Activated B cell treated with CpG ODN at 0.5 μM for 24 hours (primary cell): ENCODE measurements around the gene ZNF425. TPM values are rescaled to one million over a fixed set of nuclear protein-coding genes. Genes with fewer than 3 reads are reported as not detected.

Source experiments
- ATAC-seq: fragments of 200-7000 bp; cut with Tn5 transposase; one replicate; pipeline ENCODE4 v1.10.0; 2021; ENCODE audit warnings: low read depth, mild to moderate bottlenecking, moderate library complexity
- CTCF ChIA-PET: fragments of 350-600 bp; sonication (Branson Sonifier 250); formaldehyde crosslinking; loops from one replicate; lab custom pipeline; 2021; ENCODE audit warnings: antibody characterized with exemption; lab: Charles Lee
- POLR2A ChIA-PET: fragments of 350-600 bp; sonication (Branson Sonifier 250); formaldehyde crosslinking; loops from one replicate; lab custom pipeline; 2021; ENCODE audit warnings: antibody characterized with exemption; lab: Charles Lee
- DNase-seq: peaks from one replicate; pipeline ENCODE4 v3.0.0; 2022
- H3K27ac Mint-ChIP-seq: one replicate; pipeline ENCODE4 v1.8.0; 2020; ENCODE audit warnings: mixed read lengths
- H3K27me3 Mint-ChIP-seq: one replicate; pipeline ENCODE4 v1.8.0; 2021; ENCODE audit warnings: mixed read lengths
- H3K36me3 Mint-ChIP-seq: one replicate; pipeline ENCODE4 v1.8.0; 2021; ENCODE audit warnings: low read depth, mixed read lengths
- H3K4me1 Mint-ChIP-seq: one replicate; pipeline ENCODE4 v1.8.0; 2021; ENCODE audit warnings: mixed read lengths
- H3K4me3 Mint-ChIP-seq: one replicate; pipeline ENCODE4 v1.8.0; 2020; ENCODE audit warnings: mild to moderate bottlenecking, mixed read lengths
- H3K9me3 Mint-ChIP-seq: one replicate; pipeline ENCODE4 v1.8.0; 2020; ENCODE audit warnings: mixed read lengths
- CTCF ChIP-seq: fragments of 200-600 bp; IDR thresholded peaks from one replicate; pipeline ENCODE4 v1.8.0; 2022; ENCODE audit warnings: antibody characterized with exemption, mild to moderate bottlenecking
- intact Hi-C: fragments of 100-400 bp; cut with micrococcal nuclease; formaldehyde crosslinking; loops from one replicate; pipeline ENCODE4 v1.15.1; 2024
- total RNA-seq: library from RNA; stranded (reverse); gene quantifications from 2 replicates; pipeline ENCODE4 v1.2.3, GENCODE V29; 2022

Gene ZNF425
- total RNA-seq, 1 donor from 2014 or later = 1.4 TPM

GRCh38 chr7:149077594-149077993 lies 48.5 kb downstream of the ZNF425 start:
- intact Hi-C loops = no loop called here
- Mint-ChIP-seq H3K27ac (no peak overlapping the region), H3K4me1 (peaks cover 5% of the 10 kb centered on the region), H3K4me3 (no peak overlapping the region), H3K9me3 (no peaks in the 10 kb centered on the region), H3K36me3 (peaks cover 30% of the 10 kb centered on the region), H3K27me3 (no peaks in the 10 kb centered on the region)
- ChIA-PET CTCF (interaction anchor here (1.0 kb wide), 1 partner anchor 12 kb away, joined by 4 read pairs; no protein-coding TSS in a partner anchor), POLR2A (no interaction called here)
- no peak for TF ChIP-seq CTCF
- ATAC-seq (no peak), DNase-seq (no peak)

- Mint-ChIP-seq H3K27me3 (no peaks in the 10 kb centered on the region), H3K4me3 (no peak overlapping the region), H3K4me1 (no peaks in the 10 kb centered on the region), H3K27ac (no peak overlapping the region), H3K36me3 (peaks cover 45% of the 10 kb centered on the region), H3K9me3 (no peaks in the 10 kb centered on the region)
- ChIA-PET CTCF (no interaction called here), POLR2A (no interaction called here)
- ATAC-seq (no peak), DNase-seq (no peak)
- no peak for TF ChIP-seq CTCF
- intact Hi-C loops = no loop called here
Measured at GRCh38 chr7:149075286-149075685, 50.8 kb downstream of the ZNF425 start.

DNA sequence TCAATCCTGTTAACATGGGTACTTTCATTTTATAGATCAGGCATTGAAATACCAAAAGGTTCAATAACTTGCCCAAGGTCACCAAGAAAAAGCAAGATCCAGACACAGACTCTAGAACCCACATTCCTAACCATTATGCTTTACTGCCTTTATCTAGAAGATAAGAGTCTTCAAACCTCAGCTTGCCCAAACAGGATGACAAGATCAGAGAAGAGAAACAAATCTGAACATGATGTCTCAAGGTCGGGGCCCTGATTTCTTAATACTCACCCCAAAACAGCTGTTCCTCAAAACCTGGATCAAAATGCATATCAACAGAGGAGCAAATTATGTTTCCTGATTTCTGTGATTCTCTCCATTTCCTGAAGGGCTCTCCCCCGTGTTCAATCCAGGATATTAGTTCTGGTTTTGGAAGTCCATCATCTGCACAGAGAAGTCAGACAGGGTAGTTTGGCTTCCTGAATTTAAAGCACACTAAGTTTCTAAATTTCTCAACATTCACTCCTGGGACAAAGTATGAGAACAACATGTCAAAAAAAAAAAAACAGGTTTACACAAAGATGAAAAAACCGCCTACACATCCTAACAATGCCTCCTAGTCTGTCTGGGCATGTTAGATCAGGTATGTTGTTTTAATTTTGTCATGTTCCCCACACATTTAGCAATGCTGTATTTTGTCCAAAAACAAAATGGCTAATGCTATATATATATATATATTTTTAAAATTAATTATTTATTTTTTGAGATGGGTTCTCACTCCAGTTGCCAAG lies 51.8 kb downstream of the ZNF425 start:
- ATAC-seq (no peak), DNase-seq (no peak)
- Mint-ChIP-seq H3K36me3 (peaks cover 44% of the 10 kb centered on the region), H3K9me3 (no peaks in the 10 kb centered on the region), H3K4me3 (no peak overlapping the region), H3K27me3 (no peaks in the 10 kb centered on the region), H3K27ac (no peak overlapping the region), H3K4me1 (no peaks in the 10 kb centered on the region)
- POLR2A ChIA-PET = interaction anchor here (0.6 kb wide), 1 partner anchor 1823 kb away, joined by 3 read pairs; no protein-coding TSS in a partner anchor
- no peak for TF ChIP-seq CTCF
- intact Hi-C loops = no loop called here
- CTCF ChIA-PET = interaction anchor here (1.2 kb wide), 1 partner anchor 8 kb away, joined by 4 read pairs; no protein-coding TSS in a partner anchor

- CTCF ChIA-PET = interaction anchor here (1.6 to 2.0 kb wide), 2 partner anchors 65 to 67 kb away, joined by 6 to 8 read pairs; no protein-coding TSS in a partner anchor
Measured at GRCh38 chr7:149072438-149072775, 53.7 kb downstream of the ZNF425 start.

More at GRCh38 chr7:149072438-149072775, 53.7 kb downstream of the ZNF425 start:
- Mint-ChIP-seq H3K4me3 (no peak overlapping the region), H3K36me3 (peaks cover 45% of the 10 kb centered on the region), H3K4me1 (peaks cover 4% of the 10 kb centered on the region), H3K27ac (no peak overlapping the region), H3K9me3 (no peaks in the 10 kb centered on the region), H3K27me3 (no peaks in the 10 kb centered on the region)
- DNase-seq = no peak
- TF ChIP-seq CTCF = no peak
- ATAC-seq = no peak
- intact Hi-C loops = no loop called here
- POLR2A ChIA-PET = no interaction called here
